ENCODE data around the gene PILRA.
"Not testable (repeated sequence)": the region's sequence is repeated elsewhere in the genome, so short reads cannot be mapped to it uniquely, and the experiment has no call there.

PILRA gene

DNA sequence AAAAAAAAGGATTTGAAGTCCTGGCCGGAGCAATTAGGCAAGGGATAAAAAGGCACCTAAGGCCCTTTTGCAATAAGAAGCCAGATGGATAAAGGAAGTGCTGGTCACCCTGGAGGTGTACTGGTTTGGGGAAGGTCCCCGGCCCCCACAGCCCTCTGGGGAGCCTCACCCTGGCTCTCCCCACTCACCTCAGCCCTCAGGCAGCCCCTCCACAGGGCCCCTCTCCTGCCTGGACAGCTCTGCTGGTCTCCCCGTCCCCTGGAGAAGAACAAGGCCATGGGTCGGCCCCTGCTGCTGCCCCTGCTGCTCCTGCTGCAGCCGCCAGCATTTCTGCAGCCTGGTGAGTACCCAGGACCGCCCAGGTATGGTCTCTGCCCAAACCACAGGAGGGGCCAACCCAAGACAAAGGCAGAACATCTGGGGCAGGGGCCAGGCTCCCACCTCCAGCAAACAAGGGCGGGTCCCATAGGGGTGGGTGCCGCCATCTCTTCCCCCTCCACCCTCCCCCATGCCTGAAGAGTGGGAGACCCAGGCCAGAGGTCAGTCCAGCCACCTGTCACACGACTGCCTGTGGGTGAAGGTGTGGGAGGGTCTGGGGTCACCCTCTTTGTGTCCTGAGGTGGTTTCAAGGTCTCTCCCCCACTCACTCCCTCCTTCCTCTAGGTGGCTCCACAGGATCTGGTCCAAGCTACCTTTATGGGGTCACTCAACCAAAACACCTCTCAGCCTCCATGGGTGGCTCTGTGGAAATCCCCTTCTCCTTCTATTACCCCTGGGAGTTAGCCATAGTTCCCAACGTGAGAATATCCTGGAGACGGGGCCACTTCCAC, 15.0 kb upstream of the PILRA start, which contains the start of gene PILRB:
Gene PILRB, plus strand, starts transcription at position 91 of the 830 bp plus-strand sequence. Its CDS starts 186 bp downstream, at position 277.
- no peak for DNase-seq

DNA sequence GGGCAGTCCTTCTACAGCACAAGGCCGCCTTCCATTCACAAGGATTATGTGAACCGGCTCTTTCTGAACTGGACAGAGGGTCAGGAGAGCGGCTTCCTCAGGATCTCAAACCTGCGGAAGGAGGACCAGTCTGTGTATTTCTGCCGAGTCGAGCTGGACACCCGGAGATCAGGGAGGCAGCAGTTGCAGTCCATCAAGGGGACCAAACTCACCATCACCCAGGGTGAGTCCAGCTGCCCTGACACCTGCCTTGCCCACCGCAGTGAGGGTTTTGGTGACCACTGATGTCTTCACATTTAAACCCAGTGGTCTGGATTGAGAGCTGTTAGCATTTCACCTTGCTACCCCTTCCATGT, 14.5 kb upstream of the PILRA start:
- DNase-seq, result no peak

DNA sequence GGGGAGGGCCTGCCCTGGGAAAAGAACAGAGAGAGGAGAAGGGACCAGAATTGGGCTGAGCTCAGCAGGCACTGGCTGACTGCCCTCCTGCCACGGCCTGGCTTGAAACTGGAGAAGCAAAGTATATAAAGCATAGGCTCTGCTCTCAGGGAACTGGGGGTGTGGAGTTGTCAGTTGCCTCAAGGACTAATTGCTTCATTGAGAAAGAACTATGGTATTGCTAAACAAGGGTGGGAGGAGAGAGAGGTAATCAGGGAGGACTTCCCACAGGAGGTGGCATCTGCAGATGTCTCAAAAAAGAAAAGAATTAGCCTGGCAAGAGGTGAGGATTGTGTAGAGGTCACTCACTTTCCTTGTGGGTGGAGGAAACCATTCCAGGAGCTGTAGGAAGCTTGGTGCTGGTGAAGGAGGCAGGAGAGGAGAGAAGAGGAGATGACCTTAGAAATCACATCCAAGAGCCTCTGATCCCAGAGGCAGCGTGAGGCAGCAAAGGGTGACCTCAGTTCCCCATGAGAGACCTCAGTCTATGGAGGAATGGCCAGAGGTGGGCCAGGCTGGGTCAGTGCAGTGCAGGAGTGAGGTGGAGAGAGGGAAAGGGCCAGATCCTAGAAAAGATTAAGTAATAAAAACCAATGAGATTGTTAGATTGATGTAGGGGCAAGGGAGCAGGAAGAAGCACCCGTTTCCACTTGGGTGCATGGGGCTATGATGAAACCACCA, 13.0 kb upstream of the PILRA start:
- DNase-seq, result no peak

DNA sequence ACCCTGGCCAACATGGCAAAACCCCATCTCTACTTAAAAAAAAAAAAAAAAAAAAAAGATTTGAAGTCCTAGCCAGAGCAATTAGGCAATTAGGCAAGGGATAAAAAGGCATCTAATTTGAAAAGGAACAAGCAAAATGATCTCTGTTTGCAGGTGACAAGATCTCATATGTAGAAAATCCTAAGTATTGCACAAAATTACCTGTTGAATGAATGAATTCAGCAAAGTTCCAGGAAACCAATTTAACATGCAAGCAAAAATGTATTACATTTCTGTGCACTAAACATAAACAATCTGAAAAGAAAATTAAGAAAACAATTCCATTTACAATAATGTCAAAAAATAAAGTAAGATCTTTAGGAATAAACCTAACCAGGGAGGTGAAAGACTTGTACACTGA, 10.2 kb upstream of the PILRA start:
- no peak for DNase-seq

DNA sequence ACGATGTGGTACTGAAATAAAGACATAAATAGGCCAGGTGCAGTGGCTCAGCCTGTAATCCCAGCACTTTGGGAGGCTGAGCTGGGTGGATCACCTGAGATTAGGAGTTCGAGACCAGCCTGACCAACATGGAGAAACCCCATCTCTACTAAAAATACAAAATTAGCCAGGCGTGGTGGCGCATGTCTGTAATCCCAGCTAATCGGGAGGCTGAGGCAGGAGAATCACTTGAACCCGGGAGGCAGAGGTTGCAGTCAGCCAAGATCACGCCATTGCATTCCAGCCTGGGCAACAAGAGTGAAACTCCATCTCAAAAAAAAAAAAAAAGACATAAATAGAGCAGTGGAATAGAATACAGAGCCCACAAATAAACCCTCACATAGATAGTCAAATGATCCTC, 9.5 kb upstream of the PILRA start:
- DNase-seq, result not testable (repeated sequence)

DNA sequence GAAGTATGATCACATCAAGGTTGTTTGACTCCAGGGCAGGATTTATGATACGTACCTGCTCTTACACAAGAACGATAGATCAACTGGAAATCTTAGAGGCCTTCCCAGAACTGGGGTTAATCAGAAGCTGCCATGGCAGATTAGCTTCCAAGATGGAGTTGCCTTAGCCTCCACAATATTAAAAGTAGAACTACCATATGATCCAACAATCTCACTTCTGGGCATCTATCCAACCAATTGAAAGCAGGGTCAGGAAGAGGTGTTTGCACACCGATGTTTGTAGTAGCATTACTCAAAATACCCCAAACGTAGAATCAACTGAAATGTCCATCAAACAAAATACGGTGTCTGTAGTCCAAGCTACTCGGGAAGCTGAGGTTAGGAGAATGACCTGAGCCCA, 8.8 kb upstream of the PILRA start:
- no peak for DNase-seq

DNA sequence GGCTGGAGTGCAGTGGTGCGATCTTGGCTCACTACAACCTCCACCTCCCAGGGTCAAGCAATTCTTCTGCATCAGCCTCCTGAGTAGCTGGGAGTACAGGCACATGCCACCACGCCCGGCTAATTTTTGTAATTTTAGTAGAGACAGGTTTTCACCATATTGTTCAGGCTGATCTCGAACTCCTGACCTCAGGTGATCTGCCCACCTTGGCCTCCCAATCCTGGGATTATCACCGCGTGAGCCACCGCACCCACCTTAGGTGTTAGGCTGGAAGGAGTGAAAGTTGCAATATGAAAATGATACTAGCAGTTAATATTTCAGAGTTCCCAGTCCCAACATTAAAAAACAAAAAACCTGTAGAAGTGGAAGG, 7.3 kb upstream of the PILRA start:
- not testable (repeated sequence) for DNase-seq

DNA sequence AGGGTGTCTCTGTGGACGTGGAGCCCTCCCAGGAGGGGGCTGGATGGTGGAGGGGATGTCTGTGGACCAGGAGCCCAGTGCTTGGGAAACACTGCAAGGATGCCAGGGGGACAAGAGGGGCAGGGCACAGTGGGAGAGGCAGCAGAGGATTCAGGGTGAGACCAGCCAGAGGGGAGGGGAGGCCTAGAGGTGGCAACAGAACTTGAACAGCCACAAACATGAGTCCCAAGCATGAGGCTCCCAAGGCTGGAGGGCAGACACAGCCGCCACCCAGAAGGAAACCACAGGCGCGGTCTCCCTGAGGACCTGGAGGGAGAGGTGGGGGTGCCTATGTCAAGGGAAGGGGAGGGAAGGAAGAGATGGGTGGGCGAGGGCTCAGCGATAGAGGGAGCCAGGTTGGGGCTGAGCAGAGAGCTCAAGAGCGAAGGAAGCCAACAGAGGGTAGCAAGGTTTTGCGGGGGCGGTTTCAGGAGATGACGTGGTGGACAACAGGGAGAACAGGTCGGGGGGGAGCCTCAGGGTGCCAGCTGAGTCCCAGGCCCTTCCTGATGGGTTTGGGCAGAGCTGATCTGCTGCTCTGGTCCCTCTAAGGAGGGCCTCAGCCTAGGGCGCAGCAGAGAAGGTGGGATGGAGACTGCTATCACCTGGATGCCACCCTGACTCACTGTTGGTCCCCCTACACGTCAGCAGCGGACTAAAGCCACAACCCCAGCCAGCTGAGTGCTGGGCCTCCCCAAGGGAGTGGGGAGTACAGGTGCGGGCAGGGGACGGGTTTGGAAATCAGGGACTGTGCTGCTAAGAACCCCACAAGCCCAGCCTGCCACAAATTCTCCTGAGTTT, 6.7 kb upstream of the PILRA start:
- DNase-seq, result no peak

DNA sequence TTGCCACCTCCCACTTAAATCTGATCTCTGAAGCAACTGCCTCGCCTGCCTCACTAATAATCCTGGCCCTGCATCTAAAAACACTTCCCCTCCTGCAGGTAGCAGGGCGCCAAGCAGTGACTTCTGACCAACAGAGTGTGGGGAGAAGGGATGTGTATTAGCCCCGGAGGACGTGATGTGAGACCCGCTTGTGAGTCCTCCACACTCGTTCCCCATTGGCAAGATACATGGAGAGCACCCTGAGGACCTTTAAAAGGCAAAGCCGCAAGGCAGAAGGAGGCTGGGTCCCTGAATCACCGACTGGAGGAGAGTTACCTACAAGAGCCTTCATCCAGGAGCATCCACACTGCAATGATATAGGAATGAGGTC, 6.1 kb upstream of the PILRA start:
- DNase-seq, result no peak

DNA sequence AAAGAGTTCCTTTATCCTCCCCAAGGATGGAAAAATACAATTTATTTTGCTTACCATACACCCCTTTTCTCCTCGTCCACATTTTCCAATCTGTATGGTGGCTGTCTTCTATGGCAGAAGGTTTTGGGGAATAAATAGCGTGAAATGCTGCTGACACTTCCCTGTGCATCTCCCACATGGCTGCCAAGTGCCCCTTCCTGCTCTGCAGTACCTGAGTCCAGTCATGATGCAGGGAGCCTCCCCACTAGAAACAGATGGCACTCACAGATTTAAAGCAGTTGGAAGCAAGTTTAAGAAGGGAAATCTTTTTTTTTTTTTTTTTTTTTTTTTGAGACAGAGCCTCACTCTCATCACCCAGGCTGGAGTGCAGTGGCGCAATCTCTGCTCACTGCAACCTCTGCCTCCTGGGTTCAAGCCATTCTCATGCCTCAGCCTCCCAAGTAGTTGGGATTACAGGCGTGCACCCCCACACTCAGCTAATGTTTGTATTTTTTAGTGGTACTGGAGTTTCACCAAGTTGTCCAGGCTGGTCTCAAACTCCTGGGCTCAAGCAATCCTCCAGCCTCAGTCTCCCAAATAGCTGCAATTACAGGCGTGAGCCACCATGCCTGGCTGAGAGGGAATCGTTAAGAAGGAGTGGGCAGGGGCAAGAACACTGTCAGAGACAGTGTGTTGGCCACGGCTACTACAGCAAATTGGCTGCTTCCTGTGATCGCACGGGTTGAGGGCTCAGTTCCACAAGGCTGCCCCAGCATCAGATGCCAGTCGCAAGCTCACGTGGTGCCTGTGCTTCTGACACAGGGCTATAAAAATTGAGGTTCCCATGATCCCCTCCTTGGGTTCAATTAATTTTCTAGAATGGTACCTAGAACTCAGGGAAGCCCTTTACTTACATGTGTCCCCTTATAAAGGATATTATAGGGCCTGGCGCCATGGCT, 5.3 kb upstream of the PILRA start:
- no peak for DNase-seq

DNA sequence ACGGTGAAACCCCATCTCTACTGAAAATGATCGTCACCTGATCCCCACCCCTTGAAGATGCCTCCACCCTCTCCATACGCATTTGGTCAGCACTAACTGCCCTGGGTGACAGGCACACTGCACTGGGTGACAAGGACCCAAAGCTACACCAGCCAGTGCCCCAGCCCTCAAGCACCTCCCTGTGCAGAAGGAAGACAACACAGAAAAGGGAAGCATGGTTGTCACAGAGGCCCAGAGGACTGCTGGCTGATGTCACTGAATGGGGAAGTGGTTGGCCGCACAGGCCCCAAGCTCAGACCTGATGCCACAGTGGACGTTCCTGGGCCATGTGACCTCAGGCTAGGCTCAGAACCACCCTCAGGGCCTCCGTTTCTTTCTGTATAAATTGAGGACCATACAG, 4.2 kb upstream of the PILRA start:
- DNase-seq, result no peak

DNA sequence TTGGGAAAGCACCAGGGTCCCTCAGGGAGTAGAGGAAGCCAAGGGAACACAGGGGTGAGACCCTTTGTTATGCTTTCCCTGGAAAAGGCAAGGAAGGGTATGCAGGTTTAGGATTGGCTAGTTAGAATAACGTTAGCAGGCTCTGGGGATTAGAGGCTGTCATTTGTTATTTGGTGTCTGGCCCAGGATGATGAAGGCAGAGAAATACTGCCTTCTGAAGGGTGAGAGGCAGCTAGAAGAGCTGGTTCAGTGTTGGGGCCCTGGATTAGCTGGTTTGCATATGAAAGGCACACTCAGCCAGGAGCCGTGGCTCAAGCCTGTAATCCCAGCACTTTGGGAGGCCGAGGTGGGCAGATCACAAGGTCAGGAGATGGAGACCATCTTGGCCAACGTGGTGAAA, 3.0 kb upstream of the PILRA start:
- no peak for DNase-seq

DNA sequence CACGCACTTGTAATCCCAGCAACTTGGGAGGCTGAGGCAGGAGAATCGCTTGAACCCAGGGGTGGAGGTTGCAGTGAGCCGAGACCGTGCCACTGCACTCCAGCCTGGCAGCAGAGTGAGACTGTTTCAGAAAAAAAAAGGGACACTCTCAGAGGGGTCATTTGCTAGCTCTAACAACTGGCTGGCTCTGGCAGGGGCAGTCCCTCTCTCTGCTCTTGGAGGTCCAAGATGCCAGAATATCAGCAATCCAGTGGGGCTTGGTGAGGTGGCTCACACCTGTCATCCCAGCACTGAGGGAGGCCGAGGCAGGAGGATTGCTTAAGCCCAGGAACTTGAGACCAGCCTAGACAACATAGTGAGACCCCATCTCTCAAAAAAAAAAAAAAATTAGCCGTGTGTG, 2.5 kb upstream of the PILRA start:
- DNase-seq, result no peak

DNA sequence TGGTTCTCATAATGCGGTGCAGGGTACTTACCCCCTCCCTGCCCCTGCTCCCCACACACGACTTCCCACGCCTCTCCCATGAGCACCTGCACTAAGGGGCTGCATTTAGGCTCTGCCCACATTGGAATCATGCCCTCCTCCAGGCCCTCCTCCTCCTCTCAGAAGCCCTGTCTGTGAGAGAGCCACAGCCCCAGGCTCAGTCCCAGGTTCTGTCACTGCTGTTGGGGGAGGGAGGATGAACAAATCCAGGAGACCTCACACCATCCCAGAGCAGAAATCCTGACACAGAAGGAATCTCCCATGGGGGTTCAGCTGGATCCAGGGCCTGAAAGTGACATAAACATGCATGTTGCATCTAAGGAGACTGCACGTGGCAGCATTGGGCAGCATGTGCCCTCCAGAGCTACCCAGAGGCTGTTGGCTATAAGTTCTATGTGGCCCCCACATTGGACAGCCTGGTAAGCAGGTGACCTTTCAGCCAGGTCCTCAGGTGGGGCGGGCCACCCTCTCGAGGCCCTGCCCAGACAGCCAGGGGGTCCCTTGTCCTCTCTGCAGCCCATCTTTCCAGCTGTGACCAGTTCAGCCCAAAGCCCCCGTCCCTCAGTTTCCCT, 1.6 kb upstream of the PILRA start:
- no peak for DNase-seq

DNA sequence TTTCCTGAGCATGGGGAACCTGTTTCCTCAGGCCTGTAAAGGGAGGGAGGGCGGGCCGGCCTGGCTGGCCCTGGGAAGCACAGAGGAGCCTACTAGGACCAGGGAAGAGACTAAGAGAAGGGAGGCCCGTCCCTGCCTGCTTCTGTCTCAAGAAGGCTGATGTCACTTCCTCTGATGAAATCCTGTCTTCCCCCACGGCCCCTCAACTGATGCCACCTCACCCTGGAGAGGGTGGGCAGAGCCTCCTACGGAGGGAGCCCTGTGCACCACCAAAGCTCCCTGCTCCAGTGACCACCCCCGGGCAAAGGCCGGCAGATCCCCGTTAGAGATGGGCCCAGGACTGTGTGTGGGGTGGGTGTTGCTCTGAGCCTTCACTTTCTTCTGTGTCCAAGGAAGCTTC, 1.0 kb upstream of the PILRA start:
- no peak for DNase-seq

DNA sequence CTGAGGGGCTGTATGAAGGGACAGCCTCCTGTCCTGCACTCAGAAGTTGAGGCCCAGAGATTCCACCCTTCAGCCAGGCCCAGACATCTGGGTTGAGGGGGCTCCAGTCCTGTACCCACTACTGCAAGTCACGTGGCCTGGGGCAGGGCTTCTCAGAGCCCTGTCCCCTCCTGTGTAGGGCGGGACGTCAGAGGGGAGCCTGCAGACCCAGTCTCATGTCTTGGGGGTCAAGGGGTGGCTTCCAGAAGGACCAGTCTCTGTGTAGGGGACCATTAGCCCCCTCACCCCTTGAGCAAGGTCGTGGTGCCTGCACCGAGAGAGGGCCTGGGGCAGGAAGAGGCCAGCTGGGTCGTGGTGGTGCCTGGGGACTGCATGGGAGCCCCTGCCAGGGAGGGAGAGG, 593 bp upstream of the PILRA start:
- no peak for DNase-seq

DNA sequence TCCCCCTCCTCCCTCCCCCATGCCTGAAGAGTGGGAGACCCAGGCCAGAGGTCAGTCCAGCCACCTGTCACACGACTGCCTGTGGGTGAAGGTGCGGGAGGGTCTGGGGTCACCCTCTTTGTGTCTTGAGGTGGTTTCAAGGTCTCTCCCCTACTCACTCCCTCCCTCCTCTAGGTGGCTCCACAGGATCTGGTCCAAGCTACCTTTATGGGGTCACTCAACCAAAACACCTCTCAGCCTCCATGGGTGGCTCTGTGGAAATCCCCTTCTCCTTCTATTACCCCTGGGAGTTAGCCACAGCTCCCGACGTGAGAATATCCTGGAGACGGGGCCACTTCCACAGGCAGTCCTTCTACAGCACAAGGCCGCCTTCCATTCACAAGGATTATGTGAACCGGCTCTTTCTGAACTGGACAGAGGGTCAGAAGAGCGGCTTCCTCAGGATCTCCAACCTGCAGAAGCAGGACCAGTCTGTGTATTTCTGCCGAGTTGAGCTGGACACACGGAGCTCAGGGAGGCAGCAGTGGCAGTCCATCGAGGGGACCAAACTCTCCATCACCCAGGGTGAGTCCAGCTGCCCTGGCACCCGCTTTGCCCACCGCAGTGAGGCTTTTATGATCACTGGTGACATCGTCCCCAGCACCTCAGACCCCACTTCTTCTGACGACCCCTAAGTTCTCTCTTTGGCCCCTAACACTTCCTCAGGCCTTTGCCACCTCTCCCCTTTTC, 747 bp downstream of the PILRA start:
- DNase-seq, result not testable (repeated sequence)

DNA sequence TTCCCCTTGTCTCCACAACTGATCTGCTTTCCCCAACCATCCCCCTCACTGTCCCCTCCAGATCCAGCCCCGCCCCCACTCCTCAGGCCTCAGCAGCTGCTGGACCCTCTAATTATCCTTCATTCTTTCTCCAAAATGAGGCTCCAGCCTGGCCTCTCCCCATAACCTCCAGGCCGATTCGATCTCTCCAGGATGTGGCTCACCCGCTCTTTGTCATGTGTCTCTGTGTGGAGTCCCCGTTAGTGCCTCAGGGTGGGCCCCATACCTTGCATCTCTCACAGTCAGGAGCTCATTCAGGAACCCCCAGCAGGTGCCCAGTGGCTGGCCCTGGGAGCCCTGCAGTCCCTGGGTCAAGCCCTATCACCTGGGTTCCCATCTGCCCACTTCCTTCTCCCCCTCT, 1.3 kb downstream of the PILRA start:
- no peak for DNase-seq

DNA sequence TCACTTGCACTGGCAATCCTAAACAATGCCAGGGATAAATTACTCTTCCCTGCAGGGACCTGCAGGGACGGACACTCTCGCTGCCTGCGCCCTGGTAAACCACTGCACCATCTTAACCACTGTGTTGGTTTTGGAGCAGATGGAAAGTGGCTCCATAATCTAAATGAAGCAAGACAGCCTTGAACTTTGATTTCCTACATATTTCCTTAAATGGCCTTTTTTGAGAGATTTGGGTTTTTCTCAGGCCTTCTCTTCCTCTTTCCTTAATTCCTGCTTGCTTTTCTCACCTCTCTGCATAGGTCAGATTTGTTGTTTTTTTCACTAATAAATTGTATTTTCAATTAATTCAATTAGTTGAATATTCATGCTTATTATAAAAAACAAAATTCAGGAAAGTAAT, 2.8 kb downstream of the PILRA start:
- DNase-seq, result no peak

DNA sequence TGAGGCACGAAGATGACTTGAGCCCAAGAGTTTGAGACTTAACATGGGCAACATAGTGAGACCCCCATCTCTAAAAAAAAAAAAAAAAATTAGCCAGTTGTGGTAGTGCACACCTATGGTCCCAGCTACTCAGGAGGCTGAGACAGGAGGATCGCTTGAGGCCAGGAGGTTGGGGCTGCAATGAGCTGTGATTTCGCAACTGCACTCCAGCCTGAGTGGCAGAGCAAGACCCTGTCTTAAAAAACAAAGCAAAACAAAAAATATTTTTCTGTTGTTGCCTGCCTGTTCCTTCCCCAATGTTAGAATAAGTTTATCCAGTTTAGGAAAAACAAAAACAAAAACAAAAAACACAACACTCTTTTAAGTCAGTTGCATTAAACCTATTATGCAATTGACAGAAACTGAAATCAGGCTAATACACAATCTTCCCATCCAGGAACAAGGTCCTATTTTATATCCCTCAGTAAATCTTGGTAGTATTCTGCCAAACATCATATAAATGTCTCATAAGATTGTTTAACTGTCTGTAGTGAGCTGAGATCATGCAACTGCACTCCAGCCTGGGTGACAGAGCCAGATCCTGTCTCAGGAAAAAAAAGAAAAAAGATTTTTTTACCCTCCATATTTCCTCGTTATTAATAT, 4.9 kb downstream of the PILRA start:
- no peak for DNase-seq

DNA sequence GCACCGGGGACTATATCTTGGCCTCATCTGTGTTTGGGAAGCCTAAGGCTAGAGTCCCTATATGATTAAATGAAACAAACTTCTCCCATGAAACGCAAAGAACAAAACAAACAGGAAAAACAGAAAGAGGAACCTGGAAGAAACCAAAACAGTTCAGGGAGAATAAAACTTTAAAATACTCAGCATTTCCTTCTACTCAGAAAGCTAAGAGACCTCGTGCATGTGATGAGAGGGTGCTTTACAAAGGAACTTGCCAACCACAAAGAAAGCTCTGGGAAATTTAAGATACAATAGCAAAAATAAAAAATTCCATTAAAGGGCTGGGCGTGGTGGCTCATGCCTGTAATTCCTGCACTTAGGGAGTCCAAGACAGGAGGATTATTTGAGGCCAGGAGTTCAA, 6.9 kb downstream of the PILRA start:
- DNase-seq, result no peak
